GM19455 (cell line): ENCODE data around the gene SEPTIN1.
"Not testable (repeated sequence)": the region's sequence is repeated elsewhere in the genome, so short reads cannot be mapped to it uniquely, and the experiment has no call there.

Experiments
- ATAC-seq: cut with Tn5 transposase; IDR thresholded peaks from one replicate; pipeline ENCODE4 v1.9.1; 2021; ENCODE audit not compliant: unreplicated experiment

SEPTIN1 gene

DNA sequence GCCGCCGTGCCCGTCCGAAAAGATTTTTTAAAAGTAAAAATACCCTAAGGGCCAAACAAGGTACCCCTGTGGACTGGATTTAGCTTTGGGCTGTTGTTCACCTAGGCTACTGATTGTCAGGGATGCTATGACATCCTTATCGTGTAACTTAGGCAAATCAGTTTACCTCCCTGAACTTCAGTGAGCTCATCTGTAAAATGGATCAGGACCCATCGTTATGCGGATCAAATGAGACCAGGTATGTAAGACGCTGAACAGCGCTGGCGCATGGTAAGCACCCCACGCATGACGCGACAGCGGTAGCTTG lies 24.4 kb upstream of the SEPTIN1 start:
- ATAC-seq: no peak

DNA sequence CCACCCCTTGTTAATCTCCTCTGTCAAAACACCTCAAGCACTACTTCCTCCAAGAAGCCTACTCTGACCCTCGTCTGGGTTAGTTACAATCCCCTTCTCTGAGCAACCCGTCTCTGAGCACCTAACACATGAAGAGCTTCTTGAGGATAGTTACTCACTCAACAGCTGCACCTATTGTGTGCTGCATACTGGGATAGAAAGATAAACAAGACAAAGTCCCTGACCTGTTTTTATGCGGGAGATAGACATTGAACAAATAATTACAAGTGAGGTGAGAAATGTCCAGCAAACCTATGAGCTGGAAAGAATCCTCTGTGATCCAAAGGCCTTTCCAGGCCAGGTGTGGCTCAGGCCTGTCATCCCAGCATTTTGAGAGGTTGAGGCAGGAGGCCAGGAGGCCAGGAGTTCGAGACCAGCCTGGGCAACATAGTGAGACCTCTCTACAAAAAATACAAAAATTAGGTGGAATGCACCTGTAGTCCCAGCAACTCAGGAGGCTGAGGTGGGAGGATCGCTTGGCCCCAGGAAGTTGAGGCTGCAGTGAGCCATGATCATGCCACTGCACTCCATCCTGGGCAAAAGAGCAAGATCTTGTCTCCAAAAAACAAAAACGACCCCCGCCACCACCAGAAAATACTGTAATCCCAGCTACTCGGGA lies 19.5 kb upstream of the SEPTIN1 start:
- no peak for ATAC-seq

DNA sequence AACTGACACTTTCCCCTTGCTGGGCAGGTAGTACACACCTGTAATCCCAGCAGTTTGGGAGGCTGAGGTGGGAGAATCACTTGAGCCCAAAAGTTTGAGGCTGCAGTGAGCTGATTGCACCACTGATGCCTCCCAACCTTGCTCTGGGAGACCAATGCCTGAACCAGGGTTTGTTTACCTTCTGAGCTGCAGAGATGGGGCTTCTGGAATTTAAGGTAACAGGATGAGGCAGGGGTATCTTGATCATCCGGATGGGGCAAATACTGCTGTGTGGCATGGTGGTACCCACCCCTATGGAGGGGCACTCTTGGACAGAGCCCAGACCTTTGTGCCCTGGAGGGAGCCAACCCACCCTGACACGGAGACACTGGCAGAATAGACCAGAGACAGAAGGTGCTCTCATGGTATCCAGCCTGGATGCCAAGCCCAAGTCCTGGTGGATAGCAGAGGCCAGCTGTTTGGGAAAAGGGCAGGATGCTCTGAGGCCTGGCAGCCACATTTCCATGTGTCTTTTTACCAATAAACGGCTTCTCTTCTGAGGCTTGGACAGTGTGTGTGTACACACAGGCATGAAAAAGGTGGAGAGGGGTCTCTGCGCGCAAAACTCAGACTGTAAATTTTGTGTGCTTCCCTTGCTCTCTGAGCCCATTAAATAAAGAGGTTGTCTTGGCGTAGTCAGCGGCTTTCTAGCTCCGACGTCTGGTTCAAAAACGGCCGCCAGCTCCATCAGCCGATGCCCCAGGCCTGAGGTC lies 17.2 kb upstream of the SEPTIN1 start:
- no peak for ATAC-seq

DNA sequence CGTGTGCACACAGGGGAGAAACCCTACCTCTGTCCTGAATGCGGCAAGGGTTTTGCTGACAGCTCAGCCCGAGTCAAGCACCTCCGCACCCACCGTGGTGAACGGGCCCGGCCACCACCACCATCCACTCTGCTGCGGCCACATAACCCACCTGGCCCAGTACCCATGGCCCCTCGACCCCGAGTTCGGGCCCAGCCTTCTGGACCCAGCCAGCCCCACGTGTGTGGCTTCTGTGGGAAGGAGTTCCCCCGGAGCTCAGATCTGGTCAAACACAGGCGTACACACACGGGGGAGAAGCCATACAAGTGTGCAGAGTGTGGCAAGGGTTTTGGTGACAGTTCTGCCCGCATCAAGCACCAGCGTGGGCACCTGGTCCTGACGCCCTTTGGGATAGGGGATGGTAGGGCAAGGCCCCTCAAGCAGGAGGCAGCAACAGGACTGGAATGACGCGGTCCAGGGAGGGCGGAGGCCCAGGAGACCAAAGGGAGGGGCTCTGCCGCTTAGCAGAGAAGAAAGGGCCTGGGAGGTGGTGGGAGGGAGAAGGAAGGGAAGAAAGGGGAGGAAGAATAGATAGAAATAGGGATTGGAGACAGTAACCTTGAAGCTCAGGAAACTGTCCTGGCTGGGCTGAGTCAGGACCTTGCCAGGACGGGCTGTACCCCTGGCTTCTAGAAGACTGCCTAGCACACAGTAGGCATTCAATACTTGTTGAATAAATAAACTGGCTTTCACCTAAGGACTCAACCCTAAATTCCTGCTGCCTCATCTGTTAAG lies 16.5 kb upstream of the SEPTIN1 start:
- no peak for ATAC-seq

DNA sequence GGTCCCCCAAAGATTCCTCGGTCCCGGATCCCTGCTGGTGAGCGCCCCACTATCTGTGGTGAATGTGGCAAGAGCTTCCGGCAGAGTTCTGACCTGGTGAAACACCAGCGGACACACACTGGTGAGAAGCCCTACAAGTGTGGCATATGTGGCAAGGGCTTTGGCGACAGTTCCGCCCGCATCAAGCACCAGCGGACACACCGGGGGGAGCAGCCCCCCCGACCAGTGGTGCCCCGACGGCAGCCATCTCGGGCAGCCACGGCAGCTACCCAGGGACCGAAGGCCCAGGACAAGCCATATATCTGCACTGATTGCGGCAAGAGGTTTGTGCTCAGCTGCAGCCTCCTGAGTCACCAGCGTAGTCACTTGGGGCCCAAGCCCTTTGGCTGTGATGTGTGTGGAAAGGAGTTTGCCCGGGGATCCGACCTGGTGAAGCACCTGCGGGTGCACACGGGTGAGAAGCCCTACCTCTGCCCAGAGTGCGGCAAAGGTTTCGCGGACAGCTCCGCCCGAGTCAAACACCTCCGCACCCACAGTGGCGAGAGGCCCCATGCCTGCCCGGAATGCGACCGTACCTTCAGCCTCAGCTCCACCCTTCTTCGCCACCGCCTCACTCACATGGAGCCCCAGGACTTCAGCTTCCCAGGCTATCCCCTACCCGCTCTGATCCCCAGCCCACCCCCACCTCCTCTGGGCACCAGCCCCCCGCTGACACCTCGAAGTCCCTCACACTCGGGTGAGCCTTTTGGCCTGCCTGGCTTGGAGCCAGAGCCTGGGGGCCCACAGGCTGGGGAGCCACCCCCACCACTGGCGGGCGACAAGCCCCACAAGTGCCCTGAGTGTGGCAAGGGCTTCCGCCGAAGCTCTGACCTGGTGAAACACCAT lies 15.7 kb upstream of the SEPTIN1 start:
- no peak for ATAC-seq

DNA sequence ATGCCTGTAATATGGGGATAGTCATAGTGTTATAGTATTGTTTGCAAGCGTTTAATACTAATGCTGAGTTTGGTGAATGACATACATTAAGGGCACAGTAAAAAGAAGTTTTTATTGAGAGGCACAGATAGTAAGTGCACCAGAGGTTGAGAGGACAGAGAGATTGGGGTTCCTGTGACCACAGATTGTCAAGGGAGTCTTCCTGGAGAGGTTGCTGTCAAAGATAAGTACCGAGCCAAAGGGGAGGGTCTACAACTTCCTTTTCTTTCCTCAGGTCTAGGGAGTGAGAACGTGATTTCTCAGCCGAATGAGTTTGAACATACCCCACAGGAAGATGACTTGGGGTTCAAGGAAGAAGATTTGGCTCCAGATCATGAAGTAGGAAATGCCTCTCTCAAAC lies 14.7 kb upstream of the SEPTIN1 start:
- ATAC-seq: no peak

DNA sequence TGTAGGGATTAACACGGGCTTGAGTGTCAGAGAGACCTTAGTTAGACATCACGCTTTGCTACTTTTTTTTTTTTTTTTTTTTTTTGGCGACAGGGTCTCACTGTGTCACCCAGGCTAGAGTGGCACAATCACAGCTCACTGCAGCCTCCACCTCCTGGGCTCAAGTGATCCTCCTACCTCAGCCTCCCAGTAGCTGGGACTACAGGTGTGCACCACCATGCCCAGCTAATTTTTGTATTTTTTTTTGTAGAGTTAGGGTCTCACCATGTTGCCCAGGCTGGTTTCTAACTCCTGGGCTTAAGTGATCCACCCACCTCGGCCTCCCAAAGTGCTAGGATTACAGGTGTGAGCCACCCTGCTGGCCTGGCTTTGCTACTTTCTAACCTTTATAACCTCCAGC lies 14.3 kb upstream of the SEPTIN1 start:
- not testable (repeated sequence) for ATAC-seq

DNA sequence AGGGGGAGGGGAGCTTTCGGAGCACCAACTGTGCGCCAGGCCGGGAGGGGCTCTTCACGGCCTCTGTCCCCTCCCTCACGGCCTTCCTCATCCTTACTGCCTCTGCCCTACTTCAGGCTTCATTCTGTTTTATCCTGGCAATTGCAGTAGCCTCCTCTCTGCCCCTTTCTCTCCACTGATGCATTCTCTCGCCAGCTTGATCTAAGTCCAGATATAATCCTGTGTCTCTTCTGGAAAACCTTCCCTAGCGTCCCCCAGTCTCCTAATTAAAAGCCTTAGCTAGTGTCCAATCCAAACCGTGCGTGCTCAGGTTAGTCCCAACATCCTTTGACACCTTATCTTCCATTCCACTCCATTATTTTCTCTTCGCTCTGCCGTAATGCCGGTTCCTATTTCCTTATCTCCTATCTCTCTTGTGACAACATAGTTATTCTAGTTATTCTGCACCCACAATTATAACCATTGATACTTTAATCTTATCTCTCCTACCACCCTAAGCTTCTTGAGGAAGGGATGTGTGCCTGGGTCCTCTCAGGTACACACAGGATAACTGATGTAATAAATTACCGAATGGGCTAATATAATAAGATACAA lies 13.7 kb upstream of the SEPTIN1 start:
- peak; percentile 24 for ATAC-seq

DNA sequence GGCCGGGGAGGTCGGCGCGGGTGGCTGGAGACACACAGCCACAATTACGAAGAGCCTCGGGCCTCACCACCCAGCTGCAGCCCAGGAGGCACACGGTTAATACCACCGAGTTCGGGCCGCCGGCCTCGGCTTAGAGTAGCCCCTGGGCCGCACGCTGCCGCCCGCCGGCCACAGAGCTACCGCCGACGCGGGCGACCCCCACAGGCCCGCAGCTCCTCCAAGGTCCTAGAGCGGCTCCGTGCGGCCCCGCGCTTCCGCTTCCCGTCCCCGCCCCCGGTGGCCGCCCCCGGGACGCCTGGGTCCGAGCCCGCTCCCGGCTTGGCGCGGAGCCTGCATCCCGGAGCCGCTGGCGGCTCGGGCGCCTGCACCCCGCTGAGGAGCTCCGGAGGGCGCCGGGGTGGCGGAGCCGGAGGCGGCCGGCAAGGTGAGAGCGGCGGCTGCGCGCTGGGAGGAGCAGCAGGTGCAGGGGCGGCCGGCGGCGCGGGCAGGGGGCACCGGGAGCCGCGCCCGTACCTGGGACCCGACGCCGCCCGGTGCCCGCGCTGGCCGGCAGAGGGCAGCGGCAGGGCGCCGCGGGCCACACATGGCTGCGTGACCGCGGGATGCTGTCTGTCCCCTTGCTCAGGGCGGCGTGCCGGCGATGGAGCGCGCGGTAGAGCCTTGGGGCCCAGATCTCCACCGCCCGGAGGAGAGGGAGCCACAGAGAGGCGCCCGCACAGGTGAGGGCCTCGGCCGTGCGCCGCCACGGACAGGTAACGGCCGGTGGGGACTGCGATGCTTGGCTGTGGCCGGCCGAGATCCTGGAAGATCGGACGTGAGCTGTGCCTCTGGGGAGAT lies 13.0 kb upstream of the SEPTIN1 start, which contains the start of gene ZNF48:
Gene ZNF48 (plus strand): TSS at position 266 of the 837 bp plus-strand sequence. CDS start 375 bp downstream, at position 641.
- peak; percentile 49 for ATAC-seq

DNA sequence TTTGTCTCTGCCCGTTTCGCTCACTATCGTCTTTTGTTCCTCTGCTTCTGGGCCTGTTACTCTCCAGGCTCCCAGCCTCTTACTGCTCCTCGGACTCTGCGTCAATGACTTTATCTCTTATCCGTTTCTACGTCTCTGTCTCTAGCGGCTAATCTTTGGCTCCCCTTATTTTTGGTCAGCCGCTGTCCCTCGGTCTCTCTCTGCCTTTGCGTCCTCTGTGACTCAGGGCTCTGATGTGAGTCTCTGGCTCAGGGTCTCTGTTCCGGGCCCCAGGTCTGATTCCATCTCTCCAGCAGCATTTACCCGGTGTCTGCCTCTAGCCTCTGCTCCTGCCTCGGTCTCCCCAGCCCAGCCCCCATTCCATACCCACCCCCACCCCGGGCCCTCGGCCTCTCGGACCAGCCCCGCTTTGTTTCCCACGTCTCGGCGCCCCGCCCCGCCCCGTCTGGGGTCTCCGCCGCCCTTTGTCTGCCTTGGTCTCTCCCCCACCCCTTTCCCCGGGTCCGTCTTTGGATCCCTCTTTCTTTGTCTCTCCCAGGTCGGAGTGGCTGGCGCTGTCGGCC lies 12.3 kb upstream of the SEPTIN1 start:
- no peak for ATAC-seq

DNA sequence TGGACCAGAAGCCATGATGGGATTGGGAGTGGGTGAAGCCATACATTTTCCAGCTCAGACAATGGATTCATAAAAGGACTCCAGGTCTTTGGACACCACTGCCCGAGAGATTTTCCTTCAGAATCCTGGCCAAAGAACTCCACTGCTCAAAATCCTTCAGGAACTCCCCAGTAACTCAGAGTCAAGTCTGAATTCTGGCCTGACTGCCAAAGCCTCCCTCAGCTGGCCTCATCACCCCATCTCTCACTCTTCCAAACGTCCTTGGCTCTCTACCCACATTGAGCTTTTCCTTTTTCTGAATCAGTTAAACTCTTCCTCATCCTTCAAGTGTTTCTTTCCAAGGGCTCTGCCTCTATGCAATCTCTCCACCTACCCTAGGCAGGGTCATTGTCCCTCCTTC lies 1.2 kb upstream of the SEPTIN1 start:
- ATAC-seq: no peak

DNA sequence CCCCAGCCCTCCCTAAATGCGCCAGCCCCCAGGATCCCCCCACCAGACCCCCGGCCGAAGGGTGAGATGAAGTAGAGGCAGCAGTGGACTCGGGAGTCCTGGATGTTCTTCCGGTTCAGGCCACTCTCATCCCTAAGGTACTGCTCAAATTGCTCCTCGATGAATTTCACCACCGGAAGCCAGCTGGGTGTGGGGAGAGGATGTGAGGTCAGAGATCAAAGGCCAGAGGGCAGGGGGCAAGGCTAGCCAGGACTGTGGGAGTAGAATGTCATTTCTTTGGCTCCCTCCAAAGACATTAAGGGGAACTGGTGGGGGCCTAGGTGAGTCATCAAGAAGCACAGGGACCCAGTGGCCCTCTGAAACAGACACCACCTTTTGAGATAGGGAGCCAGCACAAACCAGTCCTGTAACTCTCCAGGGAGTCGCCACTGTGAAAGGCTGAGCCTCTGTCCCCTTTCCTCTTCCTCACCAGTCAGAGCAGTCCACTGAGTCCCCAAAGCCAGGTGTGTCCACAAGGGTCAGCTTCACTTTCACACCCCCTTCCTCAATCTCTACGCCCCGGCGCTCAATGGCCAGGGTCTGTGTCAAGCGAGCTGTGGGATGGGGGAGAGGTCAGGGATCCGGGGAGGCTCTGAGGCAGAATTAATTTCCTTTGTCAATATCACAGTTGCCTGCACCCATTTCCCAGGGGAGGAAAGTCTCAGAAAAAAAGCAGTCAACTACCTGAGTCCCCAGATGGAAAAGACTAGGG lies 895 bp downstream of the SEPTIN1 start:
- ATAC-seq: no peak

DNA sequence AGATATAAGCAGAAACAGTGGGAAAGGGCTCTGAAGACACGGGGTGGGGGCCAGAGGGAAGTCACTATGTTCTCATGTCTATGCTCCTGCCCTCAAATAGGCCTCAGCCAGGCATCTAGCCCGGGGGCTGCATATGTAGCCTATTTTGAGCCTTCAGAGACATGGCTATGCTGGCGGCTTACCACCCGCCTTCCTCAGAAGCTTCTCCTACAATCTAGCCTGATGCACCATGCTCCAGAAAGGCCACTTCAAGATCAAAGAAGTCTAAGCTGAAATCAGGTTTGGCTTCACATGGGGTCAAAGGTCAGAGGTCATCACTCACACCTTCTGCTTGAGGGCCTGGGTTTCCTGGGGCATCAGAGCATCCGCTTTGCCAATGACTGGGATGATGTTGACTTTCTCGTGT lies 1.6 kb downstream of the SEPTIN1 start:
- no peak for ATAC-seq

DNA sequence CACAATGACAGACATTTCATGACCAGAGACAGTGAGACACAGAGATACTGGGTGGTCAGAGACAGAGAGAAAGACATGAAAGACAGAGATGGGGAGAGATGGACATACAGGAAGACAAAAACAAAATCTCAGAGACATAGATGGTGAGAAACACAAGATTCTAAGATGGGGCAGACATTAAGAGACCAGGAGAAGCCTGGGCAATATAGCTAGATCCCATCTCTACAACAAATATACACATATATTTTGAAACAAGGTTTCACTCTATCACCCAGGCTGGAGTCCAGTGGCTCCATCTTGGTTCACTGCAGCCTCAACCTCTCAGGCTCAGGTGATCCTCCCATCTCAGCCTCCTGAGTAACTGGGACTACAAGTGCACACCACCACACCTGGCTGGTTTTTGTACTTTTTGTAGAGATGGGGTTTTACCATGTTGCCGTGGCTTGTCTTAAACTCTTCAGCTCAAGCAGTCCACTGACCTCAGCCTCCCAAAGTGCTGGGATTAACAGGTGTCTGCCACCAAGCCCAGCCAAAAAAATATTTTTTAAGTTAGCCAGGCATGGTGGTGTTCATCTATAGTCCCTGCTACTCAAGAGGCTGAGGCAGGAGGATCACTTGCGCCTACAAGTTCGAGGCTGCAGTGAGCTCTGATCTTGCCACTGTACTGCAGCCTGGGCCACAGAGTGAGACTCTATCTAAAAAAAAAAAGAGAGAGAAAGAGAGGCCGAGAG lies 2.1 kb downstream of the SEPTIN1 start:
- no peak for ATAC-seq

DNA sequence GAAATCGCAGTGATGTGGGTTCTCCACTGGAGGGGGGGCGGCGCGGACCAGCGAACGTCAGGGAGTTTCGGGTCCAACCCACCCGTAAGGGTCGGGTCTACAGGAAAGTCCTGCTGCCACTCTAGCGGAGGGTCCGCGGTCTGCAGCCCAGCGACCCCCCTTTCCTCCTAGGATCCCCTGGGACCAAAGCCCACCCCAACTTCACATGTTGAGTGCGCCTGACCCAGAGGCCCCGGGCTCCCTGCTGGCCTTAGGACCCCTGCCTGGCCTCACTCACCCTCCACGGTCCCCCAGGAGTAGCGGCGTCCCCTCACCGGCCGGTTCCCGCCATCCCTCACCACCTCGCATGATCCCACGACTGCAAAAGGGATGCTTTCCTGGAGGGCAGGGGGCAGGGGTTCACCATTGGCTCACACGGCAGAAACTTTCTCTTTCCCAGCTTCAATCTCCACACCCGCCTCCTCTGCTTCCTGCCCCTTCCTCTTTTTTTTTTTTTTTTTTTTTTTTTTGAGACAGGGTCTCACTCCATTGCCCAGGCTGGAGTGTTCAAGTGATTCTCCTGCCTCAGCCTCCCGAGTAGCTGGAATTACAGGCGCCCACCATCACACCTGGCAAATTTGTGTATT lies 3.1 kb downstream of the SEPTIN1 start:
- no peak for ATAC-seq

DNA sequence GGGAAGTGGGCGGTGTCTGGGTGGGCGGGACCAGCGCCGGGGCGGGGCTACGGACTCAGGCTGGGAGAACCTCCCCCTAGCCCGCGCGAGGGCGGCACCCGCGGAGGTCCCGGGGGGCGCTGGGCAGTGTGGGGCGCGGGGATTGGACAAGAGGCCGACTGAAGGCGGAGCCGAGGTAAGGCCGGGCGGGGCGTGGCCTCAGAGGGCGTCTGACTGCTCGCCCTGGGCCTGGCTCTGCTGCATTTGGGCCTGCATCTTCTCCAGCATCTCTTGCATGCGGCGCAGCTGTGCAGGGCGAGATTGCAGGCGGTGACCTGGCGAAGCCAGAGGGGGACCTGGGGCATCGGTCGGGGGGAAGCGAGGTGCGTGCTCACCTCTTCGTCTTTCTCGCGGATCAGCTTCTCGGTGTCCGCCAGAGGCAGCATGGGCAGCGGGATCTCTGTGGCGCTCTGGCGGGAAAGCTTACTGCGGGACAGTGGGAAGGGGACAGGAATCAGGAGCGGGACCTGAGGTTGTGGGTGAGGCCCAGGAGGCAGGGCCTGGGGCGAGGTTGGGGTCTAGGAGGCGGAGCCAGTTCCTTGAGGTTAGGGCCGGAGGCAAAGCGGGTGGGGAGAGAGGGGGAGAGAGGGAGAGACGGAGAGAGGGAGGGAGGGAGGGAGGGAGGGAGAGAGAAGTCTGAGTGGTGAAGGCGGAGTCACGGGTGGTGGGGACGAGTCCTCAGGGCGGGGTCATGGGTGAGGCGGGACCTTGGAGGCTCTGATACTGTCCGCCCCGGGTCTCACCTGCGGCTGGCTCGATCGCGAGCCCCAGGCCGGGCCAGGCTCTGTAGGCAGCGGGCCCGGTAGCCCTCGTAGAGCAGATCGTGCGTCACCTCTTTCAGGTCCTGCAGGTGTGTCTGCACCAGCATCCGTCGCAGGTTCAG lies 3.9 kb downstream of the SEPTIN1 start:
- ATAC-seq: peak; percentile 71
